HCT116 (cell line): Measurements from ENCODE around the gene ERBB3.

Source experiments
- ATF3 ChIP-seq: IDR thresholded peaks from 2 replicates; pipeline ENCODE4 v1.6.1; 2012
- CTCF ChIP-seq, 3 experiments: fragments of 200-600 bp in 1 of 3; sonication (generic) in 1 of 3; IDR thresholded peaks in 2 of 3; conservative IDR thresholded peaks in 1 of 3; 2 replicates each; pipeline ENCODE4 v1.5.1; 2012 to 2017; ENCODE audit warnings: low read depth in 2 of 3, low read length in 2 of 3, antibody characterized with exemption in 1 of 3, borderline replicate concordance in 1 of 3, control low read depth in 1 of 3, mild to moderate bottlenecking in 1 of 3, mixed read lengths in 1 of 3, mixed run types in 1 of 3, moderate library complexity in 1 of 3; ENCODE audit not compliant: insufficient read depth in 1 of 3
- EGR1 ChIP-seq: IDR thresholded peaks from 2 replicates; pipeline ENCODE4 v1.6.1; 2012; ENCODE audit warnings: low read depth
- ELF1 ChIP-seq: IDR thresholded peaks from 2 replicates; pipeline ENCODE4 v1.6.1; 2012; ENCODE audit warnings: low read depth, borderline replicate concordance
- EZH2 ChIP-seq: fragments of 200-600 bp; sonication (generic); IDR thresholded peaks from 2 replicates; pipeline ENCODE4 v1.6.1; 2017; ENCODE audit warnings: antibody characterized with exemption, mixed run types
- EZH2phosphoT487 ChIP-seq: fragments of 200-600 bp; IDR thresholded peaks from 2 replicates; pipeline ENCODE4 v1.6.1; 2018; ENCODE audit warnings: antibody characterized with exemption, borderline replicate concordance
- JUND ChIP-seq: IDR thresholded peaks from 2 replicates; pipeline ENCODE4 v1.6.1; 2012
- POLR2A ChIP-seq: IDR thresholded peaks from 2 replicates; pipeline ENCODE4 v1.7.0; 2011; ENCODE audit warnings: borderline replicate concordance; ENCODE audit not compliant: insufficient read depth, insufficient read length; ENCODE audit errors: extremely low read depth
- POLR2AphosphoS5 ChIP-seq: IDR thresholded peaks from 2 replicates; pipeline ENCODE4 v1.6.1; 2011; ENCODE audit warnings: mild to moderate bottlenecking, low read depth, low read length, moderate library complexity
- RAD21 ChIP-seq: IDR thresholded peaks from 2 replicates; pipeline ENCODE4 v1.6.1; 2012; ENCODE audit warnings: low read depth, mild to moderate bottlenecking
- SP1 ChIP-seq: IDR thresholded peaks from 2 replicates; pipeline ENCODE4 v1.6.1; 2012; ENCODE audit warnings: low read depth
- TCF7L2 ChIP-seq: IDR thresholded peaks from 2 replicates; pipeline ENCODE4 v1.7.0; 2011; ENCODE audit warnings: borderline replicate concordance, inconsistent platforms; ENCODE audit not compliant: insufficient read depth, insufficient read length; ENCODE audit errors: extremely low read depth
- YY1 ChIP-seq: IDR thresholded peaks from 2 replicates; pipeline ENCODE4 v1.6.1; 2011; ENCODE audit warnings: low read length, low read depth, moderate library complexity, mild to moderate bottlenecking; ENCODE audit not compliant: insufficient replicate concordance; ENCODE audit errors: extremely low read depth
- ZNF274 ChIP-seq: fragments of 200-500 bp; sonication (Bioruptor generic); IDR thresholded peaks from 2 replicates; pipeline ENCODE4 v1.6.1; 2014; ENCODE audit warnings: mild to moderate bottlenecking, low read depth, low read length, inconsistent platforms

GRCh38 chr12:56143217-56143616 is 63.3 kb downstream of the ERBB3 start:
- TF ChIP-seq ATF3: no peak
- no peak for TF ChIP-seq EZH2phosphoT487
- TF ChIP-seq CTCF (IDR thresholded peaks at IDR 0.05 in 2 of 3, conservative IDR thresholded peaks at IDR 0.05 in 1 of 3; ENCODE audit: borderline replicate concordance in 1 of 3, insufficient read depth in 1 of 3, low read depth in 2 of 3, low read length in 2 of 3): no peak
- no peak for TF ChIP-seq SP1
- TF ChIP-seq ELF1: no peak
- no peak for TF ChIP-seq POLR2AphosphoS5
- no peak for TF ChIP-seq ZNF274
- no peak for TF ChIP-seq RAD21
- no peak for TF ChIP-seq EZH2
- no peak for TF ChIP-seq JUND
- TF ChIP-seq POLR2A: no peak
- TF ChIP-seq YY1: no peak
- TF ChIP-seq EGR1: no peak
- TF ChIP-seq TCF7L2: no peak
